ENCODE results near the gene PROX1. TPM values are rescaled to one million over a fixed set of nuclear protein-coding genes. Genes with fewer than 3 reads are reported as not detected.

PROX1 gene
- total and polyA plus RNA-seq, 2 of the 4 experiments (the other 2 are of a cell fraction), result under 0.01 to 0.02 TPM

GRCh38 chr1:214044438-214045214 lies 56.9 kb downstream of the PROX1 start:
- Histone ChIP-seq H2AK5ac (ENCODE audit: low read depth, low read length) (no peak overlapping the region), H3K14ac (replicated peaks; ENCODE audit: low read depth, low read length) (no peak overlapping the region), H2AK9ac (replicated peaks; ENCODE audit: low read depth, low read length, poor library complexity) (no peak overlapping the region), H3K27ac (ENCODE audit: insufficient read depth, low read length) (no peak overlapping the region), H3K4me1 (ENCODE audit: control insufficient read depth, insufficient read depth, low read length) (no peaks in the 10 kb centered on the region), H3K4me2 (ENCODE audit: low read depth, low read length) (no peak overlapping the region), H4K91ac (ENCODE audit: insufficient read depth, low read depth, low read length) (no peak overlapping the region), H3K4me3 (ENCODE audit: insufficient read depth, low read depth, low read length) (no peak overlapping the region), H2BK15ac (ENCODE audit: low read depth, low read length) (no peak overlapping the region), H2BK20ac (ENCODE audit: low read depth, low read length) (no peak overlapping the region), H2AFZ (replicated peaks; ENCODE audit: low read length, poor library complexity) (no peak overlapping the region), H3K36me3 (ENCODE audit: control insufficient read depth, insufficient read depth, low read length) (no peaks in the 10 kb centered on the region), H2BK5ac (ENCODE audit: low read depth, low read length, poor library complexity, severe bottlenecking) (no peak overlapping the region), H3K4ac (ENCODE audit: low read depth, low read length) (no peak overlapping the region), H4K5ac (ENCODE audit: low read depth, low read length) (no peak overlapping the region), H4K8ac (ENCODE audit: low read depth in 2 of 2, low read length in 2 of 2) (no peak overlapping the region), H3K56ac (ENCODE audit: extremely low read depth, insufficient read depth, low read length) (no peak overlapping the region), H2BK120ac (ENCODE audit: low read depth, low read length) (no peak overlapping the region), H3K9me3 (ENCODE audit: control insufficient read depth, insufficient read depth, low read length) (no peaks in the 10 kb centered on the region), H3K9ac (ENCODE audit: low read depth, low read length) (no peak overlapping the region), H3K18ac (ENCODE audit: low read depth, low read length) (no peak overlapping the region), H3K27me3 (ENCODE audit: control insufficient read depth, insufficient read depth, low read length) (no peaks in the 10 kb centered on the region), H3K9me1 (ENCODE audit: insufficient read depth, low read length) (no peaks in the 10 kb centered on the region), H4K20me1 (ENCODE audit: insufficient read depth, low read length) (no peaks in the 10 kb centered on the region), H3K23ac (ENCODE audit: low read depth, low read length) (no peak overlapping the region), H3K79me1 (ENCODE audit: low read depth in 1 of 2, low read length in 2 of 2) (no peaks in the 10 kb centered on the region)
- no TSS peak for BruUV-seq (replicated peaks)
- 14% methylated on average over 1 of the region's 4 CpGs; no CpG with 5 or more reads in 1 of the 2 experiments for WGBS, 2 experiments (ENCODE audit: extremely low coverage in 2 of 2, insufficient read length in 1 of 2)
- in situ Hi-C loops (cut with MboI; ENCODE audit: low sequenced_read_pairs) (no loop called here), intact Hi-C loops (cut with micrococcal nuclease) (no loop called here), dilution Hi-C loops (cut with HindIII; ENCODE audit: low sequenced_read_pairs, unreplicated experiment) (no loop called here)
- ATAC-seq (ENCODE audit: low read depth) (no peak), DNase-seq (no peak)
- ChIA-PET CTCF (no interaction called here), POLR2A (ENCODE audit: unreplicated experiment) (no interaction called here)
- TF ChIP-seq BHLHE40 (IDR thresholded peaks at IDR 0.05; ENCODE audit: low read depth, low read length) (no peak), MXI1 (IDR thresholded peaks at IDR 0.05; ENCODE audit: borderline replicate concordance, low read depth, low read length) (no peak), FOS (IDR thresholded peaks at IDR 0.05; ENCODE audit: low read depth, low read length) (no peak)

All from IMR-90 (cell line).